UCSD-AML1 (cell line): ENCODE results near the gene RUNX1.
"Not testable (repeated sequence)": the region's sequence is repeated elsewhere in the genome, so short reads cannot be mapped to it uniquely, and the experiment has no call there.

Experiments
- DNase-seq: peaks from one replicate; lab custom pipeline; 2025; ENCODE audit not compliant: unreplicated experiment; lab: John Stamatoyannopoulos, UW

RUNX1 gene

GRCh38 chr21:34815831-34816705, 233.0 kb downstream of the RUNX1 start:
- DNase-seq = no peak

GRCh38 chr21:34814529-34814951, 234.6 kb downstream of the RUNX1 start:
- DNase-seq = no peak

GRCh38 chr21:34813266-34813894, 235.7 kb downstream of the RUNX1 start:
- DNase-seq = no peak

- no peak for DNase-seq
Observed at GRCh38 chr21:34812504-34813265, 236.4 kb downstream of the RUNX1 start.

GRCh38 chr21:34811368-34811767, 237.7 kb downstream of the RUNX1 start:
- no peak for DNase-seq

GRCh38 chr21:34810786-34811185, 238.3 kb downstream of the RUNX1 start:
- DNase-seq = no peak

- no peak for DNase-seq
Observed at GRCh38 chr21:34809822-34810221, 239.3 kb downstream of the RUNX1 start.

GRCh38 chr21:34808569-34809204, 240.4 kb downstream of the RUNX1 start:
- DNase-seq = no peak

- DNase-seq = peak; percentile 87
Observed at GRCh38 chr21:34807881-34808568, 241.1 kb downstream of the RUNX1 start.

- no peak for DNase-seq
Observed at GRCh38 chr21:34807146-34807880, 241.8 kb downstream of the RUNX1 start.

GRCh38 chr21:34806423-34806822, 242.7 kb downstream of the RUNX1 start:
- no peak for DNase-seq

GRCh38 chr21:34805157-34805556, 243.9 kb downstream of the RUNX1 start:
- no peak for DNase-seq

GRCh38 chr21:34804584-34804983, 244.5 kb downstream of the RUNX1 start:
- not testable (repeated sequence) for DNase-seq

- DNase-seq = no peak
Observed at GRCh38 chr21:34803782-34804370, 245.2 kb downstream of the RUNX1 start.

- DNase-seq = no peak
Observed at GRCh38 chr21:34802180-34802899, 246.8 kb downstream of the RUNX1 start.

GRCh38 chr21:34801519-34802132, 247.5 kb downstream of the RUNX1 start:
- no peak for DNase-seq

GRCh38 chr21:34800797-34801518, 248.1 kb downstream of the RUNX1 start:
- DNase-seq = no peak

GRCh38 chr21:34799092-34799491, 250.0 kb downstream of the RUNX1 start:
- DNase-seq = no peak
